Heart left ventricle (tissue), 16 donors: ENCODE results near the gene GRIN2D. TPM values are rescaled to one million over a fixed set of nuclear protein-coding genes. Genes with fewer than 3 reads are reported as not detected.

Experiments used
- ATAC-seq, 4 donors: fragments of 200-7000 bp; cut with Tn5 transposase; one replicate each; pipeline ENCODE4 v1.9.1; 2020 to 2022; ENCODE audit warnings: moderate library complexity in 4 of 4, mild to moderate bottlenecking in 3 of 4, moderate number of reproducible peaks in 1 of 4
- DNase-seq, 5 donors: peaks; one replicate each; pipeline ENCODE4 v3.0.0-alpha.2; 2020
- H3K27ac ChIP-seq, 12 donors: fragments of 200-600 bp; sonication (generic) in 4 of 12; one replicate each; pipeline versions ENCODE4 v1.5.0 to v1.8.0; 2016 to 2022; ENCODE audit warnings: mild to moderate bottlenecking in 2 of 12
- H3K27me3 ChIP-seq, 9 donors: fragments of 200-600 bp; sonication (generic) in 2 of 9; one replicate each; pipeline versions ENCODE4 v1.5.1 to v1.8.0; 2016 to 2022; ENCODE audit warnings: mild to moderate bottlenecking in 3 of 9
- H3K36me3 ChIP-seq, 9 donors: fragments of 200-600 bp; sonication (generic) in 2 of 9; one replicate each; pipeline versions ENCODE4 v1.5.0 to v1.8.0; 2018 to 2022; ENCODE audit warnings: mild to moderate bottlenecking in 2 of 9
- H3K4me1 ChIP-seq, 12 donors: fragments of 200-600 bp; sonication (generic) in 4 of 12; one replicate each; pipeline versions ENCODE4 v1.5.0 to v1.8.0; 2016 to 2022; ENCODE audit warnings: mild to moderate bottlenecking in 3 of 12
- H3K4me3 ChIP-seq, 12 donors: fragments of 200-600 bp; sonication (generic) in 4 of 12; one replicate each; pipeline versions ENCODE4 v1.5.0 to v1.8.0; 2017 to 2022; ENCODE audit warnings: mild to moderate bottlenecking in 9 of 12, moderate library complexity in 4 of 12
- H3K9me3 ChIP-seq, 12 donors: fragments of 200-600 bp; sonication (generic) in 4 of 12; one replicate each; pipeline versions ENCODE4 v1.5.0 to v1.8.0; 2016 to 2022; ENCODE audit warnings: mild to moderate bottlenecking in 1 of 12
- CTCF ChIP-seq, 12 donors: fragments of 200-600 bp; sonication (generic) in 4 of 12; IDR thresholded peaks; one replicate each; pipeline versions ENCODE4 v1.5.0 to v1.8.0; 2018 to 2022; ENCODE audit warnings: antibody characterized with exemption in 12 of 12, mild to moderate bottlenecking in 5 of 12
- POLR2A ChIP-seq, 2 donors: fragments of 450-650 bp; IDR thresholded peaks; one replicate each; pipeline ENCODE4 v1.6.1; 2017; ENCODE audit warnings: antibody characterized with exemption in 2 of 2, mild to moderate bottlenecking in 2 of 2, moderate library complexity in 2 of 2
- whole genome bisulfite sequencing, 4 donors: extraction: QIAGEN DNeasy Blood & Tissue Kit in 2 of 4; methylation state at CpG; one replicate each; pipeline versions ENCODE4 v1.1.5 to v1.1.7; 2013 to 2018; 5-methylcytosine and 5-hydroxymethylcytosine counted together
- intact Hi-C, 10 donors: fragments of 100-400 bp; cut with DNase I; formaldehyde crosslinking; loops; one replicate each; pipeline versions ENCODE4 v1.11.1 to v1.14.2; 2022
- polyA plus RNA-seq, 2 donors: library from polyadenylated mRNA; stranded (reverse); fragments of 200-250 nt; gene quantifications; one replicate each; pipeline ENCODE4 v1.2.3, GENCODE V29; 2013
- total RNA-seq, 9 donors: library from RNA; depleted of rRNA in 2 of 9; stranded (reverse); fragments of >200 nt in 2 of 9; fragmentation: NEBNext Ultra II Directional in 3 of 9; extraction: Animal tissue kit (Norgen Biotek cat#: 25700) in 3 of 9; gene quantifications; one replicate each; pipeline versions ENCODE4 v1.1.0 to v1.2.4, GENCODE V29; 2016 to 2023
- donor health status: ischemic (EF 13 %, LVEDD 7.1; RV severe dilation, severe dysfunction).
- donor health status: healthy with polysubstance abuse.
- donor health status: DM: no; HTN: yes; CAD: no.
- donor health status: DM: no; HTN: no; CAD: no.
- donor health status: ischemic (EF 25% LVEDD 6.9; RV normal size, moderate dysfunction).
- donor health status: ischemic (EF 25% LVEDD 5.7; RV mildly dilated, moderate dysfunction).
- donor health status: healthy.
- donor health status: DM: yes; HTN: yes; CAD: no.
- donor health status: ischemic (EF 35%, LVEDD 5.7; RV mildly dilated, moderate dysfunction).
- donor health status: nonischemic (EF 11% LVEDD 7.7; RV severe dilation, severe dysfunction).
- donor health status: DM: yes; HTN: yes; CAD: no.
- donor health status: PGD.
- donor health status: ischemic (EF 29% LVEDD 5.4; RV normal size, mild dysfunction).
- donor health status: nonischemic (EF 23%, LVEDD 6.1; RV moderate dilation, normal function).

GRIN2D gene
- total and polyA plus RNA-seq, 11 donors, result 0.14 to 1.6 (median 0.19) TPM

GRCh38 chr19:48385461-48386087, 7.9 kb upstream of the GRIN2D start:
- no peak for DNase-seq
- H3K36me3 ChIP-seq, result peaks cover 0 to 89% (median 80%) of the 10 kb centered on the region in 9 donors
- H3K4me1 ChIP-seq, result peaks cover 0 to 11% (median 1%) of the 10 kb centered on the region in 12 donors
- no peak overlapping the region for H3K4me3 ChIP-seq
- no peaks in the 10 kb centered on the region for H3K9me3 ChIP-seq
- H3K27ac ChIP-seq, result no peak overlapping the region
- 83 to 97% (median 88%) methylated on average over 7 of the region's 7 CpGs for WGBS, 4 donors
- ATAC-seq, result no peak
- intact Hi-C loops, result loop anchor here in 1 of 10 donors (10.0 kb wide), 1 partner anchor 229 kb away; the partner anchor contains the start of genes FAM83E, RPL18 and SPHK2
- no peak for TF ChIP-seq POLR2A (IDR thresholded peaks at IDR 0.05)
- no peak for TF ChIP-seq CTCF (IDR thresholded peaks at IDR 0.05)
- no peaks in the 10 kb centered on the region for H3K27me3 ChIP-seq

- 90 to 93% (median 91%) methylated on average over 3 of the region's 3 CpGs for WGBS, 4 donors
- no peaks in the 10 kb centered on the region for H3K9me3 ChIP-seq
- no peak for ATAC-seq
- H3K36me3 ChIP-seq, result peaks cover 0 to 77% (median 75%) of the 10 kb centered on the region in 9 donors
- TF ChIP-seq POLR2A (IDR thresholded peaks at IDR 0.05) (no peak), CTCF (IDR thresholded peaks at IDR 0.05) (no peak)
- intact Hi-C loops, result loop anchor here in 1 of 10 donors (10.0 kb wide), 1 partner anchor 228 kb away; the partner anchor contains the start of genes FAM83E, RPL18 and SPHK2
- no peak for DNase-seq
- H3K4me3 ChIP-seq, result no peak overlapping the region
- no peaks in the 10 kb centered on the region for H3K27me3 ChIP-seq
- H3K27ac ChIP-seq, result no peak overlapping the region
- H3K4me1 ChIP-seq, result peaks cover 0 to 14% (median 1%) of the 10 kb centered on the region in 12 donors
Measured at GRCh38 chr19:48386981-48387380, 6.5 kb upstream of the GRIN2D start.

GRCh38 chr19:48390188-48391099, 3.0 kb upstream of the GRIN2D start:
- peak overlapping the region; percentile 77 to 99 (median 90) for H3K4me3 ChIP-seq
- peak; percentile 69 to 86 (median 78) for ATAC-seq
- no peaks in the 10 kb centered on the region for H3K9me3 ChIP-seq
- H3K4me1 ChIP-seq, result peaks cover 0 to 28% (median 11%) of the 10 kb centered on the region in 12 donors
- peak overlapping the region; percentile 67 to 97 (median 87) for H3K27ac ChIP-seq
- peaks cover 10 to 34% (median 26%) of the 10 kb centered on the region in 9 donors for H3K27me3 ChIP-seq
- peak; percentile 63 to 85 (median 76) for DNase-seq
- H3K36me3 ChIP-seq, result peaks cover 0 to 42% (median 40%) of the 10 kb centered on the region in 9 donors
- intact Hi-C loops, result loop anchor here in 4 of 10 donors (2.0 to 10.0 kb wide), 8 partner anchors 26 to 197 kb away; partner anchors contain the start of genes GRWD1 (in 2 of the 4) and SYNGR4 (in 1 of the 4)
- peak in 1 of 2 donors; percentile 11 for TF ChIP-seq POLR2A (IDR thresholded peaks at IDR 0.05)
- TF ChIP-seq CTCF (IDR thresholded peaks at IDR 0.05), result peak; percentile 49 to 81 (median 68)
- WGBS, 4 donors, result 1 to 3% (median 2%) methylated on average over 22 to 24 of the region's 24 CpGs
